Rectal smooth muscle tissue (tissue), 1 donor: Measurements from ENCODE around the gene DSCAM.

Source experiments
- H3K27ac ChIP-seq: one replicate; pipeline ENCODE4 v1.7.0; 2013; ENCODE audit warnings: low read depth, low read length, inconsistent platforms
- H3K27me3 ChIP-seq: one replicate; pipeline ENCODE4 v1.7.0; 2013; ENCODE audit warnings: low read length; ENCODE audit not compliant: control insufficient read depth, insufficient read depth
- H3K36me3 ChIP-seq: one replicate; pipeline ENCODE4 v1.7.0; 2013; ENCODE audit warnings: low read length; ENCODE audit not compliant: control insufficient read depth, insufficient read depth
- H3K4me1 ChIP-seq: one replicate; pipeline ENCODE4 v1.7.0; 2013; ENCODE audit warnings: low read length; ENCODE audit not compliant: control insufficient read depth, insufficient read depth
- H3K4me3 ChIP-seq: one replicate; pipeline ENCODE4 v1.7.0; 2013; ENCODE audit warnings: low read length
- H3K9ac ChIP-seq: one replicate; pipeline ENCODE4 v1.7.0; 2013; ENCODE audit warnings: low read length

DSCAM gene

GRCh38 chr21:40625991-40626390 lies 221.0 kb downstream of the DSCAM start:
- Histone ChIP-seq H3K27ac (no peak overlapping the region), H3K36me3 (no peaks in the 10 kb centered on the region), H3K9ac (no peak overlapping the region), H3K4me1 (no peaks in the 10 kb centered on the region), H3K27me3 (no peaks in the 10 kb centered on the region), H3K4me3 (no peak overlapping the region)

GRCh38 chr21:40623528-40623927 lies 223.4 kb downstream of the DSCAM start:
- Histone ChIP-seq H3K27me3 (no peaks in the 10 kb centered on the region), H3K36me3 (no peaks in the 10 kb centered on the region), H3K4me3 (no peak overlapping the region), H3K4me1 (no peaks in the 10 kb centered on the region), H3K9ac (no peak overlapping the region), H3K27ac (no peak overlapping the region)

- no peaks in the 10 kb centered on the region for H3K4me1 ChIP-seq
- no peak overlapping the region for H3K4me3 ChIP-seq
- no peak overlapping the region for H3K27ac ChIP-seq
- no peaks in the 10 kb centered on the region for H3K27me3 ChIP-seq
- H3K9ac ChIP-seq = no peak overlapping the region
- no peaks in the 10 kb centered on the region for H3K36me3 ChIP-seq
These were observed 224.4 kb downstream of the DSCAM start for GRCh38 chr21:40622531-40622930.

GRCh38 chr21:40620386-40621145 lies 226.4 kb downstream of the DSCAM start:
- H3K9ac ChIP-seq = no peak overlapping the region
- H3K27ac ChIP-seq = no peak overlapping the region
- no peaks in the 10 kb centered on the region for H3K27me3 ChIP-seq
- H3K4me1 ChIP-seq = no peaks in the 10 kb centered on the region
- no peaks in the 10 kb centered on the region for H3K36me3 ChIP-seq
- no peak overlapping the region for H3K4me3 ChIP-seq

- no peak overlapping the region for H3K27ac ChIP-seq
- H3K4me1 ChIP-seq = no peaks in the 10 kb centered on the region
- H3K4me3 ChIP-seq = no peak overlapping the region
- H3K9ac ChIP-seq = no peak overlapping the region
- no peaks in the 10 kb centered on the region for H3K36me3 ChIP-seq
- no peaks in the 10 kb centered on the region for H3K27me3 ChIP-seq
These were observed 228.6 kb downstream of the DSCAM start for GRCh38 chr21:40618191-40618973.

GRCh38 chr21:40616377-40616704 lies 230.6 kb downstream of the DSCAM start:
- H3K4me3 ChIP-seq = no peak overlapping the region
- no peaks in the 10 kb centered on the region for H3K4me1 ChIP-seq
- H3K27me3 ChIP-seq = no peaks in the 10 kb centered on the region
- H3K27ac ChIP-seq = no peak overlapping the region
- H3K36me3 ChIP-seq = no peaks in the 10 kb centered on the region
- H3K9ac ChIP-seq = no peak overlapping the region

- Histone ChIP-seq H3K4me3 (no peak overlapping the region), H3K27ac (no peak overlapping the region), H3K9ac (no peak overlapping the region), H3K4me1 (no peaks in the 10 kb centered on the region), H3K36me3 (no peaks in the 10 kb centered on the region), H3K27me3 (no peaks in the 10 kb centered on the region)
These were observed 231.2 kb downstream of the DSCAM start for GRCh38 chr21:40615505-40616376.

- Histone ChIP-seq H3K27ac (no peak overlapping the region), H3K4me3 (no peak overlapping the region), H3K27me3 (no peaks in the 10 kb centered on the region), H3K36me3 (no peaks in the 10 kb centered on the region), H3K4me1 (no peaks in the 10 kb centered on the region), H3K9ac (no peak overlapping the region)
These were observed 233.4 kb downstream of the DSCAM start for GRCh38 chr21:40613546-40614030.

GRCh38 chr21:40610345-40610744 lies 236.6 kb downstream of the DSCAM start:
- H3K4me1 ChIP-seq = no peaks in the 10 kb centered on the region
- no peaks in the 10 kb centered on the region for H3K36me3 ChIP-seq
- H3K4me3 ChIP-seq = no peak overlapping the region
- no peaks in the 10 kb centered on the region for H3K27me3 ChIP-seq
- no peak overlapping the region for H3K27ac ChIP-seq
- H3K9ac ChIP-seq = no peak overlapping the region

GRCh38 chr21:40606341-40606740 lies 240.6 kb downstream of the DSCAM start:
- Histone ChIP-seq H3K27ac (no peak overlapping the region), H3K27me3 (no peaks in the 10 kb centered on the region), H3K4me3 (no peak overlapping the region), H3K4me1 (no peaks in the 10 kb centered on the region), H3K36me3 (no peaks in the 10 kb centered on the region), H3K9ac (no peak overlapping the region)

GRCh38 chr21:40605094-40605493 lies 241.9 kb downstream of the DSCAM start:
- no peaks in the 10 kb centered on the region for H3K27me3 ChIP-seq
- no peak overlapping the region for H3K4me3 ChIP-seq
- H3K36me3 ChIP-seq = no peaks in the 10 kb centered on the region
- H3K27ac ChIP-seq = no peak overlapping the region
- H3K9ac ChIP-seq = no peak overlapping the region
- H3K4me1 ChIP-seq = no peaks in the 10 kb centered on the region

GRCh38 chr21:40603774-40604173 lies 243.2 kb downstream of the DSCAM start:
- Histone ChIP-seq H3K27ac (no peak overlapping the region), H3K4me3 (no peak overlapping the region), H3K4me1 (no peaks in the 10 kb centered on the region), H3K27me3 (no peaks in the 10 kb centered on the region), H3K36me3 (no peaks in the 10 kb centered on the region), H3K9ac (no peak overlapping the region)
